Calu3 (cell line): ENCODE data around the gene PGAP3. TPM values are rescaled to one million over a fixed set of nuclear protein-coding genes. Genes with fewer than 3 reads are reported as not detected.
A peak's percentile ranks its signal among the peaks of the same experiment; 100 is the strongest.

Source experiments
- BruUV-seq: library from RNA; stranded (reverse); fragments of 400-500 nt; replicated peaks from 2 replicates; lab custom pipeline; 2021; lab: Mats Ljungman, UMichigan
- CTCF ChIA-PET: fragments of 300-600 bp; sonication (Branson Sonifier 250); formaldehyde crosslinking; loops from one replicate; lab custom pipeline; 2022; ENCODE audit warnings: antibody characterized with exemption; lab: Charles Lee
- DNase-seq: peaks from one replicate; pipeline ENCODE4 v3.0.0; 2022
- H3K27ac Mint-ChIP-seq: one replicate; pipeline ENCODE4 v1.8.0; 2022; ENCODE audit warnings: mixed read lengths; ENCODE audit not compliant: unreplicated experiment
- H3K27me3 Mint-ChIP-seq: one replicate; pipeline ENCODE4 v1.8.0; 2022; ENCODE audit warnings: mixed read lengths; ENCODE audit not compliant: unreplicated experiment
- H3K36me3 Mint-ChIP-seq: one replicate; pipeline ENCODE4 v1.8.0; 2022; ENCODE audit warnings: mild to moderate bottlenecking, moderate library complexity, mixed read lengths; ENCODE audit not compliant: insufficient read depth, unreplicated experiment
- H3K4me1 Mint-ChIP-seq: one replicate; pipeline ENCODE4 v1.8.0; 2022; ENCODE audit warnings: mild to moderate bottlenecking, low read depth, mixed read lengths; ENCODE audit not compliant: unreplicated experiment
- H3K4me3 Mint-ChIP-seq: one replicate; pipeline ENCODE4 v1.8.0; 2022; ENCODE audit warnings: mild to moderate bottlenecking, low read depth, moderate library complexity, mixed read lengths; ENCODE audit not compliant: unreplicated experiment
- H3K9me3 Mint-ChIP-seq: one replicate; pipeline ENCODE4 v1.8.0; 2022; ENCODE audit warnings: low read depth, mixed read lengths; ENCODE audit not compliant: unreplicated experiment
- CTCF ChIP-seq: fragments of 200-600 bp; IDR thresholded peaks from one replicate; pipeline ENCODE4 v1.8.0; 2022; ENCODE audit warnings: antibody characterized with exemption; ENCODE audit not compliant: unreplicated experiment
- intact Hi-C: fragments of 100-400 bp; cut with micrococcal nuclease; formaldehyde crosslinking; loops from one replicate; pipeline ENCODE4 v1.10.0; 2022; ENCODE audit not compliant: unreplicated experiment
- total RNA-seq: library from RNA; stranded (reverse); gene quantifications from 2 replicates; pipeline ENCODE4 v1.2.3, GENCODE V29; 2022

PGAP3 gene
- total RNA-seq, 1 experiment from 2014 or later, result 1,186 TPM

DNA sequence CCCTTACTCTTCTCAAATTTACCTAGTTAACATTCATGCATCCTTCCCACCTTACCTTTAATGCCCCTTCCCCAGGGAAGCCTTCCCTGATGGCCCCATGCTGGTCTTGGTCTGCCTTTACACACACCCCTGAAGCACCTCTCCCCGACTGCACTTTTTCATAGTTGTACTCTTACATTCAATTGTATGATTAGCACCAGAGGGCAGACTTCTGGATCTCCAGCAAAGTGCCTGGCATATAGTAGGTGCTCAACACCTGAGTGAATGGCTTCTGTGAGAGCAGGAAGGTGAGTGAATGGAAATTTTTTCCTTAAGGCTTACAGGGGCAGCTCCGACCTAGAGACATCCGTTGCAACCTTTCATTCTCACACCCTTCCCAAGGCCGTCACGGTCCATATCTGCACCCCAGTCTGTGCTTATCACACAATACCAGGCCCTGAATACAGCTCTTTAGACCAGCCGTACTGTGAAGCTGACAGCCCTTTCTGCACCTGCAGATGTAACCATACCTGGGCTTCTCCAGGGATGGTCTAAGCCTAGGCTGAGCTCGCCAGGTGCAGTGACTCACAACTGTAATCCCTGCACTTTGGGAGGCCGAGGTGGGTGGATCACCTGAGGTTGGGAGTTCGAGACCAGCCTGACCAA is 4.4 kb downstream of the PGAP3 start:
- Mint-ChIP-seq H3K4me1 (peaks cover 42% of the 10 kb centered on the region), H3K27ac (no peak overlapping the region), H3K27me3 (no peaks in the 10 kb centered on the region), H3K36me3 (peaks cover 46% of the 10 kb centered on the region), H3K4me3 (no peak overlapping the region), H3K9me3 (no peaks in the 10 kb centered on the region)
- intact Hi-C loops, result loop anchor here (10.0 kb wide), 1 partner anchor 219 kb away; the partner anchor contains the start of gene CDK12
- CTCF ChIA-PET, result interaction anchor here (0.6 to 161.2 kb wide), 22 partner anchors 32 to 510 kb away, joined by 3 to 42089 read pairs (median 4); partner anchors contain the start of genes ERBB2, GRB7, GSDMA and GSDMB
- no peak for TF ChIP-seq CTCF
- BruUV-seq, result no TSS peak
- DNase-seq, result peak; percentile 80

GRCh38 chr17:39679521-39680192 is 8.2 kb downstream of the PGAP3 start:
- H3K27ac Mint-ChIP-seq, result peak overlapping the region; percentile 0
- no peaks in the 10 kb centered on the region for H3K27me3 Mint-ChIP-seq
- TF ChIP-seq CTCF, result no peak
- intact Hi-C loops, result loop anchor here (10.0 kb wide), 1 partner anchor 215 kb away; the partner anchor contains the start of gene CDK12
- no peak overlapping the region for H3K4me3 Mint-ChIP-seq
- peaks cover 60% of the 10 kb centered on the region for H3K4me1 Mint-ChIP-seq
- peak; percentile 82 for DNase-seq
- no TSS peak for BruUV-seq
- H3K36me3 Mint-ChIP-seq, result peaks cover 60% of the 10 kb centered on the region
- CTCF ChIA-PET, result interaction anchor here (0.5 to 161.2 kb wide), 25 partner anchors 35 to 953 kb away, joined by 3 to 42089 read pairs (median 8); partner anchors contain the start of genes ERBB2, GRB7, GSDMA and GSDMB
- H3K9me3 Mint-ChIP-seq, result no peaks in the 10 kb centered on the region

DNA sequence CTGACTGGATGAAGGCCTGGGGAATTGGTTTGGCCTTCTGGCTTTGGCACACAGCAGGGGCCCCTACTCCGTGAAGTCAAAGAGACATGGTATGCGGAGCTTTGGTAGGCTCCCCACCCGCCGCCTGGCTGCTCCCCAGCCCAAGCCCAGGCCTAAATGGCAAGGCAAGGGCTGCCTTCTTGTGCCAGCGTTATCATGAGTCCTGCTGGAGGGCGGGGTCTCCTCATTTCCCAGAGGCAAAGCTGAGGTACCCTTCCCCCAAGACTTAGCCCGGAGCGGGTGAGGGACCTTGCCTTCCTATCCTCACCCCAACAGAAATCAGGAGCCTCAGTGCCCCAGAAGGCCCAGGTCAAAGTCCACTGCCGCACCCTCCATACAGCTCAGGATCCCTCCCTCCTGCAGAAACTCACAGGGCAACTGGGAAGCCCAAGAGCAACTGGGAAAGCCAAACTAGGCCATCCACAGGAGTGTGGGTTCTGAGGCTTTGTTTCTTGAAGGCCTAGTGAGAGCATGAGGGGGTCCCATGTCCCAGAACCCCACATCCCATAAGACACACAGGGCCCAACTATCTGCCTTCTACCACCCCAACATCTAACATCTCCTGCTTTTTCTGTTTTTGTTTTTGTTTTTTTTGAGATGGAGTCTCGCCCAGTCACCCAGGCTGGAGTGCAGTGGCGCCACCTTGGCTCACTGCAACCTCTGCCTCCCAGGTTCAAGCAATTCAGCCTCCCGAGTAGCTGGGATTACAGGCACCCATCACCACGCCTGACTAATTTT is 9.3 kb downstream of the PGAP3 start:
- BruUV-seq, result no TSS peak
- H3K4me3 Mint-ChIP-seq, result peak overlapping the region; percentile 6
- no peaks in the 10 kb centered on the region for H3K27me3 Mint-ChIP-seq
- peak overlapping the region; percentile 27 for H3K27ac Mint-ChIP-seq
- DNase-seq, result peak; percentile 99
- intact Hi-C loops, result no loop called here
- CTCF ChIA-PET, result interaction anchor here (0.5 to 161.2 kb wide), 33 partner anchors 36 to 1000 kb away, joined by 3 to 42089 read pairs (median 5); partner anchors contain the start of genes ERBB2, GRB7, GSDMA and GSDMB
- no peak for TF ChIP-seq CTCF
- peaks cover 62% of the 10 kb centered on the region for H3K36me3 Mint-ChIP-seq
- H3K9me3 Mint-ChIP-seq, result no peaks in the 10 kb centered on the region
- H3K4me1 Mint-ChIP-seq, result peaks cover 72% of the 10 kb centered on the region
